GM12878 (cell line): Measurements from ENCODE around the gene FGGY. TPM values are rescaled to one million over a fixed set of nuclear protein-coding genes. Genes with fewer than 3 reads are reported as not detected.

Source experiments
- ATAC-seq: fragments of 200-7000 bp; cut with Tn5 transposase; 3 replicates; pipeline ENCODE4 v1.9.1; 2020; ENCODE audit warnings: mild to moderate bottlenecking, moderate library complexity
- BruUV-seq: library from RNA; stranded (reverse); fragments of 400-500 nt; replicated peaks from 2 replicates; lab custom pipeline; 2021; lab: Mats Ljungman, UMichigan
- CTCF ChIA-PET: fragments of 300-600 bp; sonication (Branson Sonifier 250); formaldehyde crosslinking; extraction: SDS; loops from one replicate; lab custom pipeline; 2021; ENCODE audit warnings: inconsistent platforms; lab: Yijun Ruan, JAX
- POLR2A ChIA-PET: fragments of 350-600 bp; formaldehyde crosslinking; extraction: SDS; loops from one replicate; lab custom pipeline; 2021; ENCODE audit warnings: inconsistent platforms; lab: Charles Lee
- RAD21 ChIA-PET: fragments of 300-600 bp; sonication (Branson Sonifier 250); formaldehyde crosslinking; loops from one replicate; lab custom pipeline; 2023; ENCODE audit warnings: antibody characterized with exemption; ENCODE audit not compliant: unreplicated experiment; lab: Charles Lee
- SMC1A ChIA-PET: fragments of 300-600 bp; sonication (Branson Sonifier 250); formaldehyde crosslinking; loops from one replicate; lab custom pipeline; 2023; ENCODE audit not compliant: unreplicated experiment, uncharacterized antibody; lab: Charles Lee
- DNase-seq: peaks from one replicate; pipeline ENCODE4 v3.0.0-alpha.2; 2011; ENCODE audit warnings: low read depth, low spot score
- FAIRE-seq: peaks from 3 replicates; lab custom pipeline; 2011; peaks lifted over from hg19 to GRCh38; lab: Jason Lieb, UNC
- H2AFZ ChIP-seq: 2 replicates; pipeline ENCODE4 v1.6.0; 2011; ENCODE audit warnings: low read depth, low read length, control low read depth; ENCODE audit not compliant: control insufficient read depth
- H3K27ac ChIP-seq: 2 replicates; pipeline ENCODE4 v1.5.1; 2011; ENCODE audit warnings: control low read depth; ENCODE audit not compliant: control insufficient read depth, insufficient read depth
- H3K27me3 ChIP-seq, 2 experiments: replicated peaks in 1 of 2; 2 replicates each; pipeline versions ENCODE4 v1.6.0 to v1.6.1; 2011; ENCODE audit warnings: low read length in 1 of 2; ENCODE audit not compliant: control insufficient read depth in 2 of 2, insufficient read depth in 2 of 2
- H3K36me3 ChIP-seq, 2 experiments: 2 replicates each; pipeline ENCODE4 v1.5.1; 2011; ENCODE audit warnings: low read length in 1 of 2; ENCODE audit not compliant: control insufficient read depth in 2 of 2, insufficient read depth in 2 of 2
- H3K4me1 ChIP-seq: 2 replicates; pipeline ENCODE4 v1.6.1; 2011; ENCODE audit warnings: mild to moderate bottlenecking, low read length, moderate library complexity, mixed read lengths; ENCODE audit not compliant: control insufficient read depth, insufficient read depth
- H3K4me2 ChIP-seq: 2 replicates; pipeline ENCODE4 v1.6.0; 2011; ENCODE audit warnings: control low read depth; ENCODE audit not compliant: control insufficient read depth, insufficient read depth
- H3K4me3 ChIP-seq: fragments of 200-600 bp; sonication (generic); 2 replicates; pipeline ENCODE4 v1.5.1; 2016
- H3K79me2 ChIP-seq: 2 replicates; pipeline ENCODE4 v1.6.0; 2011; ENCODE audit warnings: low read length; ENCODE audit not compliant: control insufficient read depth, insufficient read depth
- H3K9ac ChIP-seq: 2 replicates; pipeline ENCODE4 v1.8.0; 2011; ENCODE audit warnings: low read length, control low read depth, mixed read lengths; ENCODE audit not compliant: control insufficient read depth, insufficient read depth
- H3K9me3 ChIP-seq: replicated peaks from 3 replicates; pipeline ENCODE4 v1.5.1; 2011; ENCODE audit warnings: mild to moderate bottlenecking, low read length; ENCODE audit not compliant: control insufficient read depth, insufficient read depth
- H4K20me1 ChIP-seq: 2 replicates; pipeline ENCODE4 v1.6.0; 2011; ENCODE audit not compliant: control insufficient read depth, insufficient read depth
- CEBPB ChIP-seq, 2 experiments: fragments of 150-350 bp in 1 of 2; IDR thresholded peaks; 2 replicates each; pipeline ENCODE4 v1.6.1; 2012 to 2014; ENCODE audit warnings: low read depth in 2 of 2, low read length in 2 of 2, borderline replicate concordance in 1 of 2, inconsistent platforms in 1 of 2
- CHD2 ChIP-seq: IDR thresholded peaks from 2 replicates; pipeline ENCODE4 v1.6.1; 2011; ENCODE audit warnings: low read depth, low read length, improper control_type of control experiment, borderline replicate concordance
- CREM ChIP-seq: IDR thresholded peaks from 2 replicates; pipeline ENCODE4 v1.6.1; 2014; ENCODE audit warnings: antibody characterized with exemption, low read depth
- FOS ChIP-seq: IDR thresholded peaks from 3 replicates; pipeline ENCODE4 v1.6.1; 2011; ENCODE audit warnings: borderline replicate concordance; ENCODE audit not compliant: insufficient read length; ENCODE audit errors: extremely low read depth
- FOXK2 ChIP-seq: fragments of 450-650 bp; IDR thresholded peaks from 2 replicates; pipeline ENCODE4 v1.6.1; 2017; ENCODE audit warnings: mild to moderate bottlenecking, moderate library complexity
- HDAC6 ChIP-seq: fragments of 200-600 bp; sonication (generic); IDR thresholded peaks from one replicate; pipeline ENCODE4 v1.8.0; 2017; ENCODE audit warnings: antibody characterized with exemption; ENCODE audit not compliant: unreplicated experiment
- IKZF1 ChIP-seq: fragments of 450-650 bp; conservative IDR thresholded peaks from 2 replicates; pipeline ENCODE4 v1.6.1; 2017; ENCODE audit warnings: antibody characterized with exemption, mild to moderate bottlenecking
- MEF2B ChIP-seq: fragments of 450-650 bp; IDR thresholded peaks from 2 replicates; pipeline ENCODE4 v1.6.1; 2018; ENCODE audit warnings: mild to moderate bottlenecking, moderate library complexity; ENCODE audit not compliant: partially characterized antibody, poor library complexity, severe bottlenecking
- MTA2 ChIP-seq: fragments of 450-650 bp; IDR thresholded peaks from 2 replicates; pipeline ENCODE4 v1.6.1; 2016; ENCODE audit warnings: low read depth, mild to moderate bottlenecking, moderate library complexity
- MXI1 ChIP-seq: fragments of 150-350 bp; IDR thresholded peaks from 2 replicates; pipeline ENCODE4 v1.6.1; 2011; ENCODE audit warnings: low read depth, mild to moderate bottlenecking, inconsistent platforms, low read length, improper control_type of control experiment
- NBN ChIP-seq: fragments of 450-650 bp; IDR thresholded peaks from 2 replicates; pipeline ENCODE4 v1.6.1; 2016
- PAX8 ChIP-seq: fragments of 450-650 bp; IDR thresholded peaks from 2 replicates; pipeline ENCODE4 v1.6.1; 2017; ENCODE audit warnings: mild to moderate bottlenecking, moderate library complexity
- POLR2AphosphoS5 ChIP-seq: IDR thresholded peaks from 2 replicates; pipeline ENCODE4 v1.6.1; 2011; ENCODE audit warnings: mild to moderate bottlenecking, low read length, inconsistent platforms
- SUPT20H ChIP-seq: IDR thresholded peaks from 2 replicates; pipeline ENCODE4 v1.6.1; 2011; ENCODE audit warnings: low read depth, mild to moderate bottlenecking, low read length, moderate library complexity, borderline replicate concordance; ENCODE audit not compliant: control insufficient read depth
- ZNF24 ChIP-seq: fragments of 450-650 bp; IDR thresholded peaks from 2 replicates; pipeline ENCODE4 v1.6.1; 2017; ENCODE audit warnings: antibody characterized with exemption, mild to moderate bottlenecking
- WGBS: methylation state at CpG from one replicate; pipeline ENCODE4 v1.1.6; 2016; ENCODE audit warnings: low lambda C conversion rate; ENCODE audit not compliant: insufficient replicate concordance, insufficient coverage; ENCODE audit errors: missing lambda C conversion rate; 5-methylcytosine and 5-hydroxymethylcytosine counted together
- in situ Hi-C: fragments of 300-500 bp; cut with MboI; formaldehyde crosslinking; loops from 9 replicates; pipeline ENCODE4 v1.14.3; 2018; ENCODE audit warnings: mixed read lengths
- intact Hi-C: fragments of 100-400 bp; cut with micrococcal nuclease; formaldehyde crosslinking; loops from one replicate; pipeline ENCODE4 v1.14.2; 2022; ENCODE audit not compliant: unreplicated experiment
- polyA plus RNA-seq, 11 experiments: library from polyadenylated mRNA; depleted of rRNA in 4 of 11; unstranded in 6 of 11; stranded (reverse) in 5 of 11; fragments of >200 nt; fragmentation: Nextera tagmentation in 4 of 11; fragmentation: Illumina TruSeq in 1 of 11; extraction: Ambion mirVana in 4 of 11; extraction: Trizol in 1 of 11; gene quantifications; 1 replicate in 1 of 11; 2 replicates in 10 of 11; pipeline versions ENCODE4 v1.2.1 to v1.2.3, GENCODE V29; 2011 to 2016; ENCODE audit warnings: inconsistent platforms in 2 of 11, missing spikeins in 2 of 11, low read depth in 1 of 11
- total RNA-seq, 4 experiments: library from RNA; depleted of rRNA in 3 of 4; stranded (reverse); fragments of >200 nt in 3 of 4; fragmentation: Illumina TruSeq in 1 of 4; extraction: Trizol in 1 of 4; gene quantifications; 2 replicates each; pipeline versions ENCODE4 v1.2.1 to v1.2.3, GENCODE V29; 2013 to 2021
- TF ChIP-seq, protein P1 (sequence below): IDR thresholded peaks from 2 replicates; pipeline ENCODE4 v1.6.1; 2012; ENCODE audit warnings: improper control_type of control experiment, low read depth, low read length; ENCODE audit not compliant: insufficient replicate concordance
- TF ChIP-seq, protein P2 (sequence below): fragments of 450-650 bp; IDR thresholded peaks from 2 replicates; pipeline ENCODE4 v1.6.1; 2017; ENCODE audit warnings: low read depth, mild to moderate bottlenecking, moderate library complexity

The FGGY gene
- total and polyA plus RNA-seq, 10 of the 15 experiments (the other 5 are each of a cell fraction or from before 2014, with no cell fraction given), result 6.2 to 11.9 (median 7.5) TPM

DNA sequence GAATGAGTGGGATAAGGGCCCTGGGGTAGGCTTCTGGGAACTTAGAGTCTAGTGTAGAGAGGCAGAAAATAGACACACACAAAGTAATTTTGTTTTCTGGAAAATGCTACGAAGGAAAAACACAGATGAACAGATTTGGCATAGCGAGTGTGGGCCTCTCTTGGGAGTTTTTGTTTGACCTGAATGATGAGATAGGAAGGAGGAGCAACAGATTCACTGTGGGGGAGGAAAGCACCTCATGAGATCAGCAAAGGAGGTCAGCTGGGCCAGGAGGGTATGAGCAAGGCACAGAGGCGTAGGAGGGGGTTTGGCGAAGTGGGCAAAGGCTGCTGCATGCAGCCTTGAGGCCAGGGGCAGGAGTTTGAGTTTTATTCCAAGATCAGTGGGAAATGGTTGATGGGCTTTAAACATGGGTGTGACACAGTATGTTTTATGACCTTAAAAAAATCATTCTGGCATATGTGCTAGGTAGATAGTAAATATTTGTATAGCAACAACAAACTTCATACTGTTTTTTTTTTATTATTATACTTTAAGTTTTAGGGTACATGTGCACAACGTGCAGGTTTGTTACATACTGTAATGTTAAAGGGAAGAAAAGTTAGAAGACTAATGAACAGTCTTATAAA lies 57.9 kb downstream of the FGGY start:
- SMC1A ChIA-PET, result interaction anchor here (0.6 to 5.6 kb wide), 8 partner anchors 11 to 344 kb away, joined by 3 to 31 read pairs (median 4); partner anchors contain the start of gene FGGY
- CTCF ChIA-PET, result interaction anchor here (0.6 to 0.9 kb wide), 3 partner anchors 36 to 246 kb away, joined by 3 to 4 read pairs (median 3); no protein-coding TSS in a partner anchor
- Histone ChIP-seq H3K27me3 (no peaks in the 10 kb centered on the region), H3K9ac (no peak overlapping the region), H3K9me3 (no peaks in the 10 kb centered on the region), H4K20me1 (no peaks in the 10 kb centered on the region), H3K4me2 (no peak overlapping the region), H3K4me1 (peaks cover 6% of the 10 kb centered on the region; the same call in 1 of the 2 replicates), H3K36me3 (no peaks in the 10 kb centered on the region), H3K79me2 (no peaks in the 10 kb centered on the region), H3K4me3 (no peak overlapping the region), H2AFZ (no peak overlapping the region), H3K27ac (peak overlapping the region; percentile 3; the same call in 1 of the 2 replicates)
- RAD21 ChIA-PET, result interaction anchor here (0.9 to 1.7 kb wide), 8 partner anchors 14 to 250 kb away, joined by 3 to 6 read pairs (median 4); no protein-coding TSS in a partner anchor
- WGBS, result 0% methylated on average over 5 of the region's 5 CpGs
- FAIRE-seq (no peak), ATAC-seq (peak; percentile 91), DNase-seq (no peak)
- POLR2A ChIA-PET, result interaction anchor here (1.0 to 1.3 kb wide), 2 partner anchors 57 to 77 kb away, joined by 3 to 6 read pairs; no protein-coding TSS in a partner anchor
- intact Hi-C loops (no loop called here), in situ Hi-C loops (no loop called here)
- BruUV-seq, result no TSS peak
- TF ChIP-seq FOS, result no peak
- no peak for TF ChIP-seq HDAC6
- no peak for TF ChIP-seq MXI1
- no peak for TF ChIP-seq IKZF1
- no peak for TF ChIP-seq CEBPB (IDR thresholded peaks at IDR 0.05; ENCODE audit: borderline replicate concordance in 1 of 2, low read depth in 2 of 2, low read length in 2 of 2)
- no peak for TF ChIP-seq POLR2AphosphoS5
- 0 out of 2 replicates have a peak, but pooled peaks have one; percentile 28 for TF ChIP-seq NBN
- no peak for TF ChIP-seq FOXK2
- peak; percentile 45; the same call in 1 of the 2 replicates for TF ChIP-seq CREM
- no peak for TF ChIP-seq MTA2
- no peak for TF ChIP-seq SUPT20H
- TF ChIP-seq MEF2B, result no peak
- TF ChIP-seq, protein P1, sequence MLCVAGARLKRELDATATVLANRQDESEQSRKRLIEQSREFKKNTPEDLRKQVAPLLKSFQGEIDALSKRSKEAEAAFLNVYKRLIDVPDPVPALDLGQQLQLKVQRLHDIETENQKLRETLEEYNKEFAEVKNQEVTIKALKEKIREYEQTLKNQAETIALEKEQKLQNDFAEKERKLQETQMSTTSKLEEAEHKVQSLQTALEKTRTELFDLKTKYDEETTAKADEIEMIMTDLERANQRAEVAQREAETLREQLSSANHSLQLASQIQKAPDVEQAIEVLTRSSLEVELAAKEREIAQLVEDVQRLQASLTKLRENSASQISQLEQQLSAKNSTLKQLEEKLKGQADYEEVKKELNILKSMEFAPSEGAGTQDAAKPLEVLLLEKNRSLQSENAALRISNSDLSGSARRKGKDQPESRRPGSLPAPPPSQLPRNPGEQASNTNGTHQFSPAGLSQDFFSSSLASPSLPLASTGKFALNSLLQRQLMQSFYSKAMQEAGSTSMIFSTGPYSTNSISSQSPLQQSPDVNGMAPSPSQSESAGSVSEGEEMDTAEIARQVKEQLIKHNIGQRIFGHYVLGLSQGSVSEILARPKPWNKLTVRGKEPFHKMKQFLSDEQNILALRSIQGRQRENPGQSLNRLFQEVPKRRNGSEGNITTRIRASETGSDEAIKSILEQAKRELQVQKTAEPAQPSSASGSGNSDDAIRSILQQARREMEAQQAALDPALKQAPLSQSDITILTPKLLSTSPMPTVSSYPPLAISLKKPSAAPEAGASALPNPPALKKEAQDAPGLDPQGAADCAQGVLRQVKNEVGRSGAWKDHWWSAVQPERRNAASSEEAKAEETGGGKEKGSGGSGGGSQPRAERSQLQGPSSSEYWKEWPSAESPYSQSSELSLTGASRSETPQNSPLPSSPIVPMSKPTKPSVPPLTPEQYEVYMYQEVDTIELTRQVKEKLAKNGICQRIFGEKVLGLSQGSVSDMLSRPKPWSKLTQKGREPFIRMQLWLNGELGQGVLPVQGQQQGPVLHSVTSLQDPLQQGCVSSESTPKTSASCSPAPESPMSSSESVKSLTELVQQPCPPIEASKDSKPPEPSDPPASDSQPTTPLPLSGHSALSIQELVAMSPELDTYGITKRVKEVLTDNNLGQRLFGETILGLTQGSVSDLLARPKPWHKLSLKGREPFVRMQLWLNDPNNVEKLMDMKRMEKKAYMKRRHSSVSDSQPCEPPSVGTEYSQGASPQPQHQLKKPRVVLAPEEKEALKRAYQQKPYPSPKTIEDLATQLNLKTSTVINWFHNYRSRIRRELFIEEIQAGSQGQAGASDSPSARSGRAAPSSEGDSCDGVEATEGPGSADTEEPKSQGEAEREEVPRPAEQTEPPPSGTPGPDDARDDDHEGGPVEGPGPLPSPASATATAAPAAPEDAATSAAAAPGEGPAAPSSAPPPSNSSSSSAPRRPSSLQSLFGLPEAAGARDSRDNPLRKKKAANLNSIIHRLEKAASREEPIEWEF, result no peak
- TF ChIP-seq PAX8, result no peak
- no peak for TF ChIP-seq CHD2
- no peak for TF ChIP-seq ZNF24
- TF ChIP-seq, protein P2, sequence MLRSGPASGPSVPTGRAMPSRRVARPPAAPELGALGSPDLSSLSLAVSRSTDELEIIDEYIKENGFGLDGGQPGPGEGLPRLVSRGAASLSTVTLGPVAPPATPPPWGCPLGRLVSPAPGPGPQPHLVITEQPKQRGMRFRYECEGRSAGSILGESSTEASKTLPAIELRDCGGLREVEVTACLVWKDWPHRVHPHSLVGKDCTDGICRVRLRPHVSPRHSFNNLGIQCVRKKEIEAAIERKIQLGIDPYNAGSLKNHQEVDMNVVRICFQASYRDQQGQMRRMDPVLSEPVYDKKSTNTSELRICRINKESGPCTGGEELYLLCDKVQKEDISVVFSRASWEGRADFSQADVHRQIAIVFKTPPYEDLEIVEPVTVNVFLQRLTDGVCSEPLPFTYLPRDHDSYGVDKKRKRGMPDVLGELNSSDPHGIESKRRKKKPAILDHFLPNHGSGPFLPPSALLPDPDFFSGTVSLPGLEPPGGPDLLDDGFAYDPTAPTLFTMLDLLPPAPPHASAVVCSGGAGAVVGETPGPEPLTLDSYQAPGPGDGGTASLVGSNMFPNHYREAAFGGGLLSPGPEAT, result no peak
